K562 (cell line): ENCODE data around the gene ABHD5. TPM values are rescaled to one million over a fixed set of nuclear protein-coding genes. Genes with fewer than 3 reads are reported as not detected.

Experiments used
- ATF2 ChIP-seq: sonication (generic); formaldehyde crosslinking; IDR thresholded peaks from 2 replicates; pipeline ENCODE4 v1.8.1; 2022; ENCODE audit warnings: missing genetic modification reagents
- CLOCK ChIP-seq: fragments of 250-450 bp; sonication (Bioruptor Pico); IDR thresholded peaks from 2 replicates; pipeline ENCODE4 v1.4.0; 2020; ENCODE audit warnings: mild to moderate bottlenecking, moderate library complexity, borderline replicate concordance
- FUS ChIP-seq: fragments of 200-400 bp; formaldehyde crosslinking; optimal IDR thresholded peaks from 2 replicates; pipeline ENCODE3; 2017; ENCODE audit warnings: low read depth, low read length
- HNRNPH1 ChIP-seq: fragments of 200-400 bp; formaldehyde crosslinking; optimal IDR thresholded peaks from 2 replicates; pipeline ENCODE3; 2017; ENCODE audit warnings: low read depth, mild to moderate bottlenecking, low read length, moderate library complexity
- KLF1 ChIP-seq: fragments of 450-650 bp; IDR thresholded peaks from 2 replicates; pipeline ENCODE4 v1.6.1; 2016; ENCODE audit warnings: missing genetic modification characterization, missing compliant biosample characterization
- POLR2B ChIP-seq: fragments of 450-650 bp; IDR thresholded peaks from 2 replicates; pipeline ENCODE4 v1.6.1; 2018; ENCODE audit warnings: low read depth; ENCODE audit not compliant: partially characterized antibody
- PRDM10 ChIP-seq: fragments of 450-650 bp; IDR thresholded peaks from 2 replicates; pipeline ENCODE4 v1.6.1; 2018; ENCODE audit not compliant: partially characterized antibody
- SMC3 ChIP-seq: conservative IDR thresholded peaks from 2 replicates; pipeline ENCODE4 v1.6.1; 2011; ENCODE audit warnings: low read depth, low read length, improper control_type of control experiment; ENCODE audit not compliant: insufficient read depth
- TSC22D4 ChIP-seq: fragments of 450-650 bp; IDR thresholded peaks from 2 replicates; pipeline ENCODE4 v1.6.1; 2016; ENCODE audit warnings: missing genetic modification characterization, missing biosample characterization, control low read depth
- ZNF318 ChIP-seq, 2 experiments: fragments of 450-650 bp; IDR thresholded peaks; 2 replicates each; pipeline ENCODE4 v1.6.1; 2016; ENCODE audit warnings: mild to moderate bottlenecking in 2 of 2, borderline replicate concordance in 1 of 2, low read depth in 1 of 2, moderate library complexity in 1 of 2
- ZNF780A ChIP-seq: fragments of 250-450 bp; sonication (Bioruptor Pico); IDR thresholded peaks from 2 replicates; pipeline ENCODE4 v1.5.0; 2021; ENCODE audit warnings: mild to moderate bottlenecking
- ZSCAN32 ChIP-seq: fragments of 450-650 bp; formaldehyde crosslinking; IDR thresholded peaks from 2 replicates; pipeline ENCODE4 v1.4.0; 2020; ENCODE audit warnings: mild to moderate bottlenecking, moderate library complexity
- polyA plus RNA-seq, 8 experiments: library from polyadenylated mRNA; depleted of rRNA in 4 of 8; stranded (reverse) in 5 of 8; unstranded in 3 of 8; fragments of >200 nt; fragmentation: Nextera tagmentation in 2 of 8; fragmentation: Illumina TruSeq in 1 of 8; extraction: Ambion mirVana in 2 of 8; extraction: Trizol in 1 of 8; gene quantifications; 2 replicates each; pipeline versions ENCODE4 v1.2.1 to v1.2.3, GENCODE V29; 2011 to 2014; ENCODE audit warnings: inconsistent platforms in 1 of 8, missing spikeins in 1 of 8
- total RNA-seq, 7 experiments: library from RNA; depleted of rRNA in 6 of 7; stranded (reverse); fragments of >200 nt in 6 of 7; fragmentation: Illumina TruSeq in 2 of 7; extraction: Trizol in 2 of 7; gene quantifications; 2 replicates each; pipeline versions ENCODE4 v1.2.1 to v1.2.3, GENCODE V29; 2011 to 2021; ENCODE audit warnings: low replicate concordance in 1 of 7

The ABHD5 gene
- total and polyA plus RNA-seq, 9 of the 15 experiments (the other 6 are each of a cell fraction or from before 2014, with no cell fraction given): 27.8 to 61.7 (median 39.9) TPM

- TF ChIP-seq TSC22D4 (tag): no peak
- TF ChIP-seq POLR2B: no peak
- TF ChIP-seq KLF1 (tag): no peak
- TF ChIP-seq SMC3: no peak
- no peak for TF ChIP-seq PRDM10
- no peak for TF ChIP-seq ZNF318 (IDR thresholded peaks at IDR 0.05; ENCODE audit: borderline replicate concordance in 1 of 2, low read depth in 1 of 2)
- no peak for TF ChIP-seq ATF2 (CRISPR knock-in tag)
- TF ChIP-seq ZNF780A (CRISPR knock-in tag): no peak
- TF ChIP-seq FUS: no peak
- TF ChIP-seq ZSCAN32 (CRISPR knock-in tag): no peak
- no peak for TF ChIP-seq CLOCK (CRISPR knock-in tag)
- TF ChIP-seq HNRNPH1: no peak
Measured at GRCh38 chr3:43718296-43718695, 27.6 kb downstream of the ABHD5 start (continued).
